Keratinocyte (primary cell): ENCODE results near the gene CACNG4. TPM values are rescaled to one million over a fixed set of nuclear protein-coding genes. Genes with fewer than 3 reads are reported as not detected.

Experiments
- DNase-seq: peaks from one replicate; pipeline ENCODE4 v3.0.0-alpha.2; 2011; ENCODE audit warnings: low read depth, missing footprints, low spot score
- FAIRE-seq: peaks from 2 replicates; lab custom pipeline; 2011; peaks lifted over from hg19 to GRCh38; lab: Jason Lieb, UNC
- H2AFZ ChIP-seq: 2 replicates; pipeline ENCODE4 v1.6.0; 2012; ENCODE audit warnings: low read length, control low read depth, inconsistent platforms; ENCODE audit not compliant: control insufficient read depth
- H3K27ac ChIP-seq: 2 replicates; pipeline ENCODE4 v1.5.1; 2011; ENCODE audit warnings: low read length; ENCODE audit not compliant: control insufficient read depth, insufficient read depth
- H3K27me3 ChIP-seq: 3 replicates; pipeline ENCODE4 v1.6.0; 2011; ENCODE audit warnings: low read length; ENCODE audit not compliant: control insufficient read depth, insufficient read depth; ENCODE audit errors: extremely low read depth
- H3K36me3 ChIP-seq, 2 experiments: 2 replicates in 1 of 2; 3 replicates in 1 of 2; pipeline ENCODE4 v1.5.1; 2011; ENCODE audit warnings: low read length in 2 of 2, mild to moderate bottlenecking in 1 of 2; ENCODE audit not compliant: control insufficient read depth in 2 of 2, insufficient read depth in 2 of 2; ENCODE audit errors: extremely low read depth in 1 of 2
- H3K4me1 ChIP-seq: 3 replicates; pipeline ENCODE4 v1.5.1; 2011; ENCODE audit warnings: low read length; ENCODE audit not compliant: control insufficient read depth, insufficient read depth; ENCODE audit errors: extremely low read depth
- H3K4me2 ChIP-seq: 3 replicates; pipeline ENCODE4 v1.6.0; 2011; ENCODE audit warnings: low read depth, low read length; ENCODE audit not compliant: control insufficient read depth, insufficient read depth; ENCODE audit errors: extremely low read depth
- H3K4me3 ChIP-seq, 3 experiments: fragments of 200-600 bp in 1 of 3; sonication (generic) in 1 of 3; 2 replicates in 2 of 3; 3 replicates in 1 of 3; pipeline ENCODE4 v1.5.1; 2011 to 2016; ENCODE audit warnings: low read length in 3 of 3, mild to moderate bottlenecking in 3 of 3, control low read depth in 2 of 3, inconsistent platforms in 1 of 3, low read depth in 1 of 3, mixed read lengths in 1 of 3, mixed run types in 1 of 3, moderate library complexity in 1 of 3; ENCODE audit not compliant: control insufficient read depth in 2 of 3, insufficient read depth in 2 of 3; ENCODE audit errors: extremely low read depth in 1 of 3
- H3K79me2 ChIP-seq: 2 replicates; pipeline ENCODE4 v1.6.0; 2012; ENCODE audit warnings: low read length; ENCODE audit not compliant: control insufficient read depth, insufficient read depth
- H3K9ac ChIP-seq: 3 replicates; pipeline ENCODE4 v1.6.0; 2011; ENCODE audit warnings: low read length; ENCODE audit not compliant: control insufficient read depth, insufficient read depth; ENCODE audit errors: extremely low read depth
- H3K9me1 ChIP-seq: 3 replicates; pipeline ENCODE4 v1.6.0; 2011; ENCODE audit warnings: low read length; ENCODE audit not compliant: control insufficient read depth, insufficient read depth; ENCODE audit errors: extremely low read depth
- H3K9me3 ChIP-seq: 2 replicates; pipeline ENCODE4 v1.5.1; 2012; ENCODE audit warnings: low read depth, low read length; ENCODE audit not compliant: control insufficient read depth
- H4K20me1 ChIP-seq: 3 replicates; pipeline ENCODE4 v1.6.0; 2011; ENCODE audit warnings: low read length; ENCODE audit not compliant: control insufficient read depth, insufficient read depth; ENCODE audit errors: extremely low read depth
- EZH2 ChIP-seq: IDR thresholded peaks from one replicate; pipeline ENCODE4 v1.6.1; 2012; ENCODE audit warnings: inconsistent platforms, mild to moderate bottlenecking, low read length, moderate library complexity
- dilution Hi-C: fragments of 300-500 bp; cut with MboI; formaldehyde crosslinking; loops from one replicate; pipeline ENCODE4 v1.7.0; 2020; ENCODE audit warnings: low sequenced_read_pairs; ENCODE audit not compliant: extremely low pct_ligation_motif_present
- polyA plus RNA-seq, 5 experiments: library from polyadenylated mRNA; depleted of rRNA in 3 of 5; stranded (reverse) in 3 of 5; stranded (forward) in 1 of 5; unstranded in 1 of 5; fragments of >200 nt; gene quantifications; 1 replicate in 1 of 5; 2 replicates in 3 of 5; 3 replicates in 1 of 5; pipeline versions ENCODE4 v1.2.1 to v1.2.3, GENCODE V29; 2011 to 2012; ENCODE audit warnings: missing spikeins in 2 of 5, low read depth in 1 of 5, low replicate concordance in 1 of 5
- TF ChIP-seq, protein P1 (sequence below), 3 experiments: IDR thresholded peaks in 1 of 3; conservative IDR thresholded peaks in 1 of 3; optimal IDR thresholded peaks in 1 of 3; 2 replicates in 2 of 3; 3 replicates in 1 of 3; pipeline versions ENCODE3 to v1.5.1; 2011; ENCODE audit warnings: low read length in 3 of 3, mild to moderate bottlenecking in 3 of 3, moderate library complexity in 2 of 3, control low read depth in 1 of 3, inconsistent platforms in 1 of 3; ENCODE audit not compliant: insufficient read depth in 2 of 3; ENCODE audit errors: extremely low read depth in 1 of 3

The CACNG4 gene
- polyA plus RNA-seq, 1 donor (not counting 4 experiments of a cell fraction or from before 2014, with no cell fraction given), result not detected

DNA sequence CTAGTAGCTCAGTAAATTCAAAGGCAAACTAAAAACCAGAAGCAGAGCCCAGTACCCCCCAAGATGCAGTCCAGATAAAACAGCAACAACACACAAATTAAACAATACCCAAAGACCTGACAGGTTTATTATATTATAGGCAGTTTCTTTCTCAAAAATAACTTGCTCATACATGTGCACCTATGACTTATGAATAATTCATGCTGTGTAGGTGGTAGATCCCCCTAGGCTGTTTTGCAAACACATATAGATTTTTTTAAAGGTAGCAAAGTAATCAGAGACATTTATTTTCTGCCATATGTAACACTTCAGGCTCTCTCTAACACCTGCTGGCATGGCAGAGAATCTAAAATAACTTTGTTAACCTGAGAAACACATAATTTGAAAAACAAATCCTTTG is 107.1 kb downstream of the CACNG4 start:
- H3K4me1 ChIP-seq, result no peaks in the 10 kb centered on the region
- no peak overlapping the region for H3K4me2 ChIP-seq
- H3K27ac ChIP-seq, result no peak overlapping the region
- H3K9me1 ChIP-seq, result no peaks in the 10 kb centered on the region
- dilution Hi-C loops, result no loop called here
- no peaks in the 10 kb centered on the region for H3K79me2 ChIP-seq
- no peaks in the 10 kb centered on the region for H3K9me3 ChIP-seq
- H2AFZ ChIP-seq, result no peak overlapping the region
- DNase-seq (no peak), FAIRE-seq (no peak)
- no peak overlapping the region for H3K9ac ChIP-seq
- TF ChIP-seq, protein P1, sequence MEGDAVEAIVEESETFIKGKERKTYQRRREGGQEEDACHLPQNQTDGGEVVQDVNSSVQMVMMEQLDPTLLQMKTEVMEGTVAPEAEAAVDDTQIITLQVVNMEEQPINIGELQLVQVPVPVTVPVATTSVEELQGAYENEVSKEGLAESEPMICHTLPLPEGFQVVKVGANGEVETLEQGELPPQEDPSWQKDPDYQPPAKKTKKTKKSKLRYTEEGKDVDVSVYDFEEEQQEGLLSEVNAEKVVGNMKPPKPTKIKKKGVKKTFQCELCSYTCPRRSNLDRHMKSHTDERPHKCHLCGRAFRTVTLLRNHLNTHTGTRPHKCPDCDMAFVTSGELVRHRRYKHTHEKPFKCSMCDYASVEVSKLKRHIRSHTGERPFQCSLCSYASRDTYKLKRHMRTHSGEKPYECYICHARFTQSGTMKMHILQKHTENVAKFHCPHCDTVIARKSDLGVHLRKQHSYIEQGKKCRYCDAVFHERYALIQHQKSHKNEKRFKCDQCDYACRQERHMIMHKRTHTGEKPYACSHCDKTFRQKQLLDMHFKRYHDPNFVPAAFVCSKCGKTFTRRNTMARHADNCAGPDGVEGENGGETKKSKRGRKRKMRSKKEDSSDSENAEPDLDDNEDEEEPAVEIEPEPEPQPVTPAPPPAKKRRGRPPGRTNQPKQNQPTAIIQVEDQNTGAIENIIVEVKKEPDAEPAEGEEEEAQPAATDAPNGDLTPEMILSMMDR (optimal IDR thresholded peaks at IDR 0.05 in 1 of 3, IDR thresholded peaks at IDR 0.05 in 1 of 3, conservative IDR thresholded peaks at IDR 0.05 in 1 of 3; ENCODE audit: extremely low read depth in 1 of 3, insufficient read depth in 2 of 3, low read length in 3 of 3), result no peak
- TF ChIP-seq EZH2, result no peak
- H4K20me1 ChIP-seq, result no peaks in the 10 kb centered on the region
- peaks cover 0 to 4% of the 10 kb centered on the region in 2 experiments for H3K36me3 ChIP-seq
- H3K4me3 ChIP-seq, result no peak overlapping the region
- H3K27me3 ChIP-seq, result no peaks in the 10 kb centered on the region

- no peak overlapping the region for H2AFZ ChIP-seq
- H3K9me3 ChIP-seq, result no peaks in the 10 kb centered on the region
- no peak overlapping the region for H3K4me2 ChIP-seq
- H4K20me1 ChIP-seq, result no peaks in the 10 kb centered on the region
- H3K27ac ChIP-seq, result no peak overlapping the region
- no peaks in the 10 kb centered on the region for H3K4me1 ChIP-seq
- DNase-seq, result no peak
- FAIRE-seq, result no peak
- H3K9me1 ChIP-seq, result no peaks in the 10 kb centered on the region
- no peak overlapping the region for H3K9ac ChIP-seq
- dilution Hi-C loops, result no loop called here
- TF ChIP-seq, protein P1 (optimal IDR thresholded peaks at IDR 0.05 in 1 of 3, IDR thresholded peaks at IDR 0.05 in 1 of 3, conservative IDR thresholded peaks at IDR 0.05 in 1 of 3; ENCODE audit: extremely low read depth in 1 of 3, insufficient read depth in 2 of 3, low read length in 3 of 3), result no peak
- TF ChIP-seq EZH2, result no peak
- H3K4me3 ChIP-seq, result no peak overlapping the region
- peaks cover 0 to 4% of the 10 kb centered on the region in 2 experiments for H3K36me3 ChIP-seq
- no peaks in the 10 kb centered on the region for H3K27me3 ChIP-seq
- H3K79me2 ChIP-seq, result no peaks in the 10 kb centered on the region
Measured at GRCh38 chr17:67072885-67073284, 108.4 kb downstream of the CACNG4 start.
